ENCODE data around the gene PRRC2B.

The PRRC2B gene

DNA sequence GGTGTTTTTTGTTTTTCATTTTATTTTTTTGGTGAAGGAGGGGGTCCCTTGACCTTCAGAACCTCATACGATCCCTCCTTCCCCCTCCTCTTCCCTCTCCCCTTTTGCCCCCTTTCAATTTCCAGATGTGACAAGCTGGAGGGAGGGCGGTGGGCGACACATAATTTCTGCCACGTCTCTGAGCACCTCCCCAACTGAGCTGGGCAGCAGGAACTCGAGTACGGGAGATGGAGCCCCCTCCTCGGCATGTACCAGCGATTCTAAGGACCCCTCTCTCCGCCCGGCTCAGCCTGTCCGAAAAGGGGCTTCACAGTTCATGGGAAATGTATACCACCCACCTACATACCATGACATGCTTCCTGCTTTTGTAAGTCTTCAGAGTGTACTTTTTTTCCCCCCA lies 52.4 kb downstream of the PRRC2B start:
- Histone ChIP-seq H3K79me2 (ENCODE audit: low read length) (peaks cover 26% of the 10 kb centered on the region), H3K4me1 (ENCODE audit: low read length) (peaks cover 7% of the 10 kb centered on the region), H4K20me1 (ENCODE audit: insufficient read depth, low read length) (peaks cover 11% of the 10 kb centered on the region), H3K9me3 (ENCODE audit: insufficient read depth, low read length) (no peaks in the 10 kb centered on the region), H3K4me2 (ENCODE audit: low read length) (no peak overlapping the region), H2AFZ (ENCODE audit: low read depth, low read length) (no peak overlapping the region), H3K27me3 (ENCODE audit: low read depth, low read length) (no peaks in the 10 kb centered on the region), H3K4me3 (ENCODE audit: low read length) (no peak overlapping the region), H3K9ac (ENCODE audit: low read length) (no peak overlapping the region), H3K36me3 (replicated peaks; ENCODE audit: low read depth, low read length) (peaks cover 66% of the 10 kb centered on the region), H3K27ac (ENCODE audit: low read length) (no peak overlapping the region)
- no peak for TF ChIP-seq EZH2phosphoT487 (IDR thresholded peaks at IDR 0.05; ENCODE audit: low read depth)
- TF ChIP-seq, protein P1, sequence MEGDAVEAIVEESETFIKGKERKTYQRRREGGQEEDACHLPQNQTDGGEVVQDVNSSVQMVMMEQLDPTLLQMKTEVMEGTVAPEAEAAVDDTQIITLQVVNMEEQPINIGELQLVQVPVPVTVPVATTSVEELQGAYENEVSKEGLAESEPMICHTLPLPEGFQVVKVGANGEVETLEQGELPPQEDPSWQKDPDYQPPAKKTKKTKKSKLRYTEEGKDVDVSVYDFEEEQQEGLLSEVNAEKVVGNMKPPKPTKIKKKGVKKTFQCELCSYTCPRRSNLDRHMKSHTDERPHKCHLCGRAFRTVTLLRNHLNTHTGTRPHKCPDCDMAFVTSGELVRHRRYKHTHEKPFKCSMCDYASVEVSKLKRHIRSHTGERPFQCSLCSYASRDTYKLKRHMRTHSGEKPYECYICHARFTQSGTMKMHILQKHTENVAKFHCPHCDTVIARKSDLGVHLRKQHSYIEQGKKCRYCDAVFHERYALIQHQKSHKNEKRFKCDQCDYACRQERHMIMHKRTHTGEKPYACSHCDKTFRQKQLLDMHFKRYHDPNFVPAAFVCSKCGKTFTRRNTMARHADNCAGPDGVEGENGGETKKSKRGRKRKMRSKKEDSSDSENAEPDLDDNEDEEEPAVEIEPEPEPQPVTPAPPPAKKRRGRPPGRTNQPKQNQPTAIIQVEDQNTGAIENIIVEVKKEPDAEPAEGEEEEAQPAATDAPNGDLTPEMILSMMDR (IDR thresholded peaks at IDR 0.05; ENCODE audit: low read depth, low read length) = no peak

DNA sequence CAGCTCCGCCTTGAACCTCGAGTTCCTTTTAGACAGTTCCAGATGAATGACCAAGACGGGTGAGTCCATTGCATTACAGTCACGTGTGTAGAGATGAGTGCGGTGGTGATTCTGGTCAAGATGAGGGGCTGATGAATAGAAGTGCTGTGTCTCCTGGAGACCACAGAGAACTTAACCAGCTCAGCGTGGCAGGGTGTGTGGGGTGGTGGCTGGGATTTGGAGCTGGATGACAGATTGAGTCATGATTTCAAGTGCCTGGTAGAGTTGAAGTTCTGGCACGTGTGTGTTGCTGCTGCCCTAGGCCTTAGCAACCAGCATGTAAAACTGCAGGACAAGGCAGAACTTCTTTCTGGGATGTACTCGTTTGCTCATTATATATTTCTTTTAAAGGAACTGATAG lies 53.3 kb downstream of the PRRC2B start:
- no peak overlapping the region for H3K9ac ChIP-seq (ENCODE audit: low read length)
- H3K9me3 ChIP-seq (ENCODE audit: insufficient read depth, low read length) = no peaks in the 10 kb centered on the region
- H2AFZ ChIP-seq (ENCODE audit: low read depth, low read length) = no peak overlapping the region
- no peak for TF ChIP-seq EZH2phosphoT487 (IDR thresholded peaks at IDR 0.05; ENCODE audit: low read depth)
- TF ChIP-seq, protein P1 (IDR thresholded peaks at IDR 0.05; ENCODE audit: low read depth, low read length) = no peak
- peaks cover 11% of the 10 kb centered on the region for H4K20me1 ChIP-seq (ENCODE audit: insufficient read depth, low read length)
- H3K4me1 ChIP-seq (ENCODE audit: low read length) = no peaks in the 10 kb centered on the region
- H3K4me2 ChIP-seq (ENCODE audit: low read length) = no peak overlapping the region
- peaks cover 21% of the 10 kb centered on the region for H3K79me2 ChIP-seq (ENCODE audit: low read length)
- peaks cover 67% of the 10 kb centered on the region for H3K36me3 ChIP-seq (replicated peaks; ENCODE audit: low read depth, low read length)
- H3K27me3 ChIP-seq (ENCODE audit: low read depth, low read length) = no peaks in the 10 kb centered on the region
- no peak overlapping the region for H3K4me3 ChIP-seq (ENCODE audit: low read length)
- no peak overlapping the region for H3K27ac ChIP-seq (ENCODE audit: low read length)

DNA sequence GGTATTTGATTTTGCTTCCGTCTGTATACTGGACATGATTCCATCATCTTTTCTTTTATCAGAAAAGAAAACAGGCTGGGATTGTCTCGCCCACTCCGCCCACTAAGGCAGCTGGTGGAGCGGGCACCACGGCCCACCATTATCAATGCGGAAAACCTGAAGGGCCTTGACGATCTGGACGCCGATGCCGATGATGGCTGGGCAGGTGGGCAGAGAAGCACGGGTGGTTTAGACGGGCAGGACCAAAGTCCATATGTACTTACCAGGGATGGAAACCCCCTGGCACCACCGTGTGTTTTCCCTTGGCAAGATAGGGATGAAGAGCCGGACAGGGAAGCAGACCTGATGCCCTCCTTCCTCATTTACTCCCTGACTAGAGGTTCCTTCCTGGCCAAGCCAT lies 53.7 kb downstream of the PRRC2B start:
- no peaks in the 10 kb centered on the region for H3K4me1 ChIP-seq (ENCODE audit: low read length)
- no peaks in the 10 kb centered on the region for H3K27me3 ChIP-seq (ENCODE audit: low read depth, low read length)
- H3K4me2 ChIP-seq (ENCODE audit: low read length) = no peak overlapping the region
- TF ChIP-seq EZH2phosphoT487 (IDR thresholded peaks at IDR 0.05; ENCODE audit: low read depth) = no peak
- TF ChIP-seq, protein P1 (IDR thresholded peaks at IDR 0.05; ENCODE audit: low read depth, low read length) = no peak
- peaks cover 18% of the 10 kb centered on the region for H3K79me2 ChIP-seq (ENCODE audit: low read length)
- H3K9me3 ChIP-seq (ENCODE audit: insufficient read depth, low read length) = no peaks in the 10 kb centered on the region
- peaks cover 11% of the 10 kb centered on the region for H4K20me1 ChIP-seq (ENCODE audit: insufficient read depth, low read length)
- H3K4me3 ChIP-seq (ENCODE audit: low read length) = no peak overlapping the region
- peaks cover 68% of the 10 kb centered on the region for H3K36me3 ChIP-seq (replicated peaks; ENCODE audit: low read depth, low read length)
- H2AFZ ChIP-seq (ENCODE audit: low read depth, low read length) = no peak overlapping the region
- H3K27ac ChIP-seq (ENCODE audit: low read length) = no peak overlapping the region
- no peak overlapping the region for H3K9ac ChIP-seq (ENCODE audit: low read length)

DNA sequence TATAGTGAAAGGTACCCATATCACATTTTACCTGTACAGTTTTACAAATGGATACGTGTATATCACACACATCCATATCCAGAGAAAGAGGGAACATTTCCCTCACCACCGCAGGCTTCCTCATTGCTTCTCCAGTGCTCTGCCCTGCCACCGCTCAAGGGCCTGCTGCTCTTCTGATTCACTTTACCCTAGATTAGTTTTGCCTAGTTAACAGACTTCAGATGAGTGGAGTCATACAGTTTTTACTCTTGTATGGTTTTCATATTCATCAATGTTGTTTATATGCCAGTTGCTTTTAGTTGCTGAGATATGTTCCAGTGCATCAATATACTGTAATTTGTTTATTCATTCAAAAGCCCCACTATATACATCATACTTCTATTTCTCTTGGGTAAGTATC lies 54.9 kb downstream of the PRRC2B start:
- Histone ChIP-seq H2AFZ (ENCODE audit: low read depth, low read length) (no peak overlapping the region), H3K79me2 (ENCODE audit: low read length) (peaks cover 25% of the 10 kb centered on the region), H3K36me3 (replicated peaks; ENCODE audit: low read depth, low read length) (peaks cover 70% of the 10 kb centered on the region), H3K9me3 (ENCODE audit: insufficient read depth, low read length) (no peaks in the 10 kb centered on the region), H3K4me1 (ENCODE audit: low read length) (no peaks in the 10 kb centered on the region), H3K9ac (ENCODE audit: low read length) (no peak overlapping the region), H3K27ac (ENCODE audit: low read length) (no peak overlapping the region), H3K4me3 (ENCODE audit: low read length) (no peak overlapping the region), H3K27me3 (ENCODE audit: low read depth, low read length) (no peaks in the 10 kb centered on the region), H4K20me1 (ENCODE audit: insufficient read depth, low read length) (peaks cover 11% of the 10 kb centered on the region), H3K4me2 (ENCODE audit: low read length) (no peak overlapping the region)
- TF ChIP-seq, protein P1 (IDR thresholded peaks at IDR 0.05; ENCODE audit: low read depth, low read length) = no peak
- no peak for TF ChIP-seq EZH2phosphoT487 (IDR thresholded peaks at IDR 0.05; ENCODE audit: low read depth)
